Keratinocyte (primary cell): Measurements from ENCODE around the gene ZCCHC7.

ENCODE experiments used
- CTCF ChIP-seq, 3 experiments: IDR thresholded peaks in 1 of 3; conservative IDR thresholded peaks in 1 of 3; optimal IDR thresholded peaks in 1 of 3; 2 replicates in 2 of 3; 3 replicates in 1 of 3; pipeline versions ENCODE3 to v1.5.1; 2011; ENCODE audit warnings: low read length in 3 of 3, mild to moderate bottlenecking in 3 of 3, moderate library complexity in 2 of 3, control low read depth in 1 of 3, inconsistent platforms in 1 of 3; ENCODE audit not compliant: insufficient read depth in 2 of 3; ENCODE audit errors: extremely low read depth in 1 of 3
- EZH2 ChIP-seq: IDR thresholded peaks from one replicate; pipeline ENCODE4 v1.6.1; 2012; ENCODE audit warnings: inconsistent platforms, mild to moderate bottlenecking, low read length, moderate library complexity

- TF ChIP-seq CTCF (optimal IDR thresholded peaks at IDR 0.05 in 1 of 3, IDR thresholded peaks at IDR 0.05 in 1 of 3, conservative IDR thresholded peaks at IDR 0.05 in 1 of 3; ENCODE audit: extremely low read depth in 1 of 3, insufficient read depth in 2 of 3, low read length in 3 of 3) (no peak), EZH2 (no peak)
Measured at GRCh38 chr9:37290366-37290939, 170.1 kb downstream of the ZCCHC7 start.
